Smooth muscle cell (in vitro differentiated cells): ENCODE data around the gene DCAF8L2. TPM values are rescaled to one million over a fixed set of nuclear protein-coding genes. Genes with fewer than 3 reads are reported as not detected.

Source experiments
- DNase-seq: peaks from one replicate; lab custom pipeline; 2025; ENCODE audit not compliant: unreplicated experiment; lab: John Stamatoyannopoulos, UW
- H2AFZ ChIP-seq: fragments of 200-600 bp; sonication (generic); 2 replicates; pipeline ENCODE4 v1.6.0; 2016; ENCODE audit warnings: antibody characterized with exemption, low read depth, mild to moderate bottlenecking
- H3F3A ChIP-seq: fragments of 200-600 bp; sonication (generic); 2 replicates; pipeline ENCODE4 v1.6.0; 2017; ENCODE audit warnings: antibody characterized with exemption, low read depth
- H3K27ac ChIP-seq: fragments of 200-600 bp; sonication (generic); 2 replicates; pipeline ENCODE4 v1.5.1; 2016; ENCODE audit warnings: low read depth, mild to moderate bottlenecking
- H3K27me3 ChIP-seq: fragments of 200-600 bp; sonication (generic); 2 replicates; pipeline ENCODE4 v1.6.1; 2016; ENCODE audit warnings: low read depth, mild to moderate bottlenecking
- H3K36me3 ChIP-seq: fragments of 200-600 bp; sonication (generic); 2 replicates; pipeline ENCODE4 v1.5.1; 2016; ENCODE audit warnings: low read depth
- H3K4me1 ChIP-seq: fragments of 200-600 bp; sonication (generic); 2 replicates; pipeline ENCODE4 v1.5.1; 2016; ENCODE audit warnings: low read depth
- H3K4me2 ChIP-seq: fragments of 200-600 bp; sonication (generic); 2 replicates; pipeline ENCODE4 v1.6.0; 2016; ENCODE audit warnings: mild to moderate bottlenecking
- H3K4me3 ChIP-seq: fragments of 200-600 bp; sonication (generic); 2 replicates; pipeline ENCODE4 v1.5.1; 2016; ENCODE audit warnings: mild to moderate bottlenecking
- H3K79me2 ChIP-seq: fragments of 200-600 bp; sonication (generic); 2 replicates; pipeline ENCODE4 v1.6.0; 2016; ENCODE audit warnings: low read depth, mild to moderate bottlenecking
- H3K9ac ChIP-seq: fragments of 200-600 bp; sonication (generic); 2 replicates; pipeline ENCODE4 v1.6.0; 2016; ENCODE audit warnings: low read depth
- H3K9me3 ChIP-seq: fragments of 200-600 bp; sonication (generic); replicated peaks from 2 replicates; pipeline ENCODE4 v1.5.1; 2016; ENCODE audit warnings: low read depth
- H4K20me1 ChIP-seq: fragments of 200-600 bp; sonication (generic); 2 replicates; pipeline ENCODE4 v1.6.0; 2016; ENCODE audit warnings: low read depth
- WGBS: methylation state at CpG from one replicate; pipeline ENCODE4 v1.1.7; 2016; ENCODE audit warnings: low lambda C conversion rate; 5-methylcytosine and 5-hydroxymethylcytosine counted together
- polyA plus RNA-seq: library from polyadenylated mRNA; unstranded; fragments of >200 nt; fragmentation: Nextera tagmentation; extraction: Ambion mirVana; gene quantifications from 2 replicates; pipeline ENCODE4 v1.2.1, GENCODE V29; 2016
- total RNA-seq: library from RNA; depleted of rRNA; stranded (reverse); fragments of >200 nt; gene quantifications from 2 replicates; pipeline ENCODE4 v1.2.3, GENCODE V29; 2014
- TF ChIP-seq, protein P1 (sequence below): fragments of 200-600 bp; sonication (generic); IDR thresholded peaks from 2 replicates; pipeline ENCODE4 v1.5.1; 2017; ENCODE audit warnings: borderline replicate concordance, mild to moderate bottlenecking, antibody characterized with exemption; ENCODE audit not compliant: insufficient read depth, poor library complexity, severe bottlenecking

Gene DCAF8L2
- total and polyA plus RNA-seq, 2 experiments from 2014 or later: not detected

DNA sequence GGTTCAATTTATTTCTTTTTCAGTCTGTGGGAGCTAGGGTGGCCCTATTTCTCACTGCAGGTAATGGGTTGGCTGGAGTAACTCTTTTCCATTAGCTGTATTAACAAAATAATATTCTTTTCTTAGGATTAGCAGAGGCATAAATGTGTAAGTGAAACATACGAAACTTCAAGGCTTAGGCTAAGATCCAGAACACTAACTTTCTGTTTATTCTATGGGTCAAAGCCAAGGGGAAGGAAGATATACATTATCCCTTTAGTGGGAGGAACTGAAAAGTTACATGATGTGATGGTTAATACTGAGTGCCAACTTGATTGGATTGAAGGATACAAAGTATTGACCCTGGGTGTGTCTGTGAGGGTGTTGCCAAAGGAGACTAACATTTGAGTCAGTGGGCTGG is 66.4 kb downstream of the DCAF8L2 start:
- H3K4me2 ChIP-seq: no peak overlapping the region
- no peaks in the 10 kb centered on the region for H3K36me3 ChIP-seq
- no peaks in the 10 kb centered on the region for H3K9me3 ChIP-seq
- no peaks in the 10 kb centered on the region for H3K4me1 ChIP-seq
- H3K9ac ChIP-seq: no peak overlapping the region
- H3K79me2 ChIP-seq: no peaks in the 10 kb centered on the region
- H3F3A ChIP-seq: no peaks in the 10 kb centered on the region
- H3K27ac ChIP-seq: no peak overlapping the region
- H2AFZ ChIP-seq: no peak overlapping the region
- H3K4me3 ChIP-seq: no peak overlapping the region
- H3K27me3 ChIP-seq: no peaks in the 10 kb centered on the region
- WGBS: 59% methylated on average over 1 of the region's 1 CpG
- TF ChIP-seq, protein P1, sequence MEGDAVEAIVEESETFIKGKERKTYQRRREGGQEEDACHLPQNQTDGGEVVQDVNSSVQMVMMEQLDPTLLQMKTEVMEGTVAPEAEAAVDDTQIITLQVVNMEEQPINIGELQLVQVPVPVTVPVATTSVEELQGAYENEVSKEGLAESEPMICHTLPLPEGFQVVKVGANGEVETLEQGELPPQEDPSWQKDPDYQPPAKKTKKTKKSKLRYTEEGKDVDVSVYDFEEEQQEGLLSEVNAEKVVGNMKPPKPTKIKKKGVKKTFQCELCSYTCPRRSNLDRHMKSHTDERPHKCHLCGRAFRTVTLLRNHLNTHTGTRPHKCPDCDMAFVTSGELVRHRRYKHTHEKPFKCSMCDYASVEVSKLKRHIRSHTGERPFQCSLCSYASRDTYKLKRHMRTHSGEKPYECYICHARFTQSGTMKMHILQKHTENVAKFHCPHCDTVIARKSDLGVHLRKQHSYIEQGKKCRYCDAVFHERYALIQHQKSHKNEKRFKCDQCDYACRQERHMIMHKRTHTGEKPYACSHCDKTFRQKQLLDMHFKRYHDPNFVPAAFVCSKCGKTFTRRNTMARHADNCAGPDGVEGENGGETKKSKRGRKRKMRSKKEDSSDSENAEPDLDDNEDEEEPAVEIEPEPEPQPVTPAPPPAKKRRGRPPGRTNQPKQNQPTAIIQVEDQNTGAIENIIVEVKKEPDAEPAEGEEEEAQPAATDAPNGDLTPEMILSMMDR: no peak
- no peaks in the 10 kb centered on the region for H4K20me1 ChIP-seq
- no peak for DNase-seq

DNA sequence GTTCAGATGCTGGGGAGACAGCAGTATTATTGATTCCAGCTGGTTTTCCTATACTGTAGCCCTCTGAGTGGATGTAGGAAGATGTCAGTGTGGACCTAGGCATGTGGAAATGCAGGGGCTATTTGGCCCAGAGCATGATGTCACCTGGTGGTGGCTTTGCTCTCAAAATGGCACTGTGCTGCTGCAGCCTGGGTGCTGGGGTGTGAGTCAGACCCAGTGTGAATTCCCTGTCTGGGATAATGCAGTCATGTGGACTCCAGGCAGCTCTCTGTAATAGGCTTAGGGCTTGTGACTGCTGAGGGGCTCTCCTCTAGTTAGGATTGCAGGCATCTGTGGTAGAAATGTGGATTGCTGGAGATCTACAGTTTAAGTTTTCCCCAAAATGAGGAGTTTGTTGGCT is 70.7 kb downstream of the DCAF8L2 start:
- Histone ChIP-seq H3K36me3 (no peaks in the 10 kb centered on the region), H3K9ac (no peak overlapping the region), H3K4me3 (no peak overlapping the region), H3K27ac (no peak overlapping the region), H3K4me1 (no peaks in the 10 kb centered on the region), H4K20me1 (no peaks in the 10 kb centered on the region), H3K79me2 (no peaks in the 10 kb centered on the region), H2AFZ (no peak overlapping the region), H3F3A (no peaks in the 10 kb centered on the region), H3K27me3 (no peaks in the 10 kb centered on the region), H3K9me3 (no peaks in the 10 kb centered on the region), H3K4me2 (no peak overlapping the region)
- TF ChIP-seq, protein P1: no peak
- no peak for DNase-seq

DNA sequence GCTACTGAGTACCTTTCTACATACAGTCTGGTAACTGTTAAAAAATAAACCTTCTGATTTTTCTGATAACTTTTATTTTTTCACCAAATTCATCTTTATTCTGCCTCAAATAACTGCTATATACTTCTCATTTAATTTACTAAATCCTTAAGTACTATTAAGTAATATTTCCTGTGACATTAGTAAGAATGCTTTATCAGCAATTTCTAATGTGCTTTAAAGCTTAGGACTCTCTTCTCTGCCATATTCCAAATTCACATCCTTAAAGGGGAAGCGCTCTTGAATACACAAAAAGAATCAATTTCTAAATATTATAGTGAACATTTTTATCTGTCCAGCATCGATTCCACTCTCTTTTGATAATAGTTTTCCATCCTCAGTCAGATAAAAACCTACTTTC is 81.1 kb downstream of the DCAF8L2 start:
- no peak overlapping the region for H2AFZ ChIP-seq
- no peak overlapping the region for H3K9ac ChIP-seq
- H3K9me3 ChIP-seq: no peaks in the 10 kb centered on the region
- H3K4me1 ChIP-seq: no peaks in the 10 kb centered on the region
- H3K4me3 ChIP-seq: no peak overlapping the region
- H3K4me2 ChIP-seq: no peak overlapping the region
- no peaks in the 10 kb centered on the region for H3K27me3 ChIP-seq
- no peaks in the 10 kb centered on the region for H4K20me1 ChIP-seq
- H3K79me2 ChIP-seq: no peaks in the 10 kb centered on the region
- WGBS: 72% methylated on average over 2 of the region's 2 CpGs
- no peak overlapping the region for H3K27ac ChIP-seq
- no peaks in the 10 kb centered on the region for H3F3A ChIP-seq
- no peaks in the 10 kb centered on the region for H3K36me3 ChIP-seq
- TF ChIP-seq, protein P1: no peak
- DNase-seq: no peak

DNA sequence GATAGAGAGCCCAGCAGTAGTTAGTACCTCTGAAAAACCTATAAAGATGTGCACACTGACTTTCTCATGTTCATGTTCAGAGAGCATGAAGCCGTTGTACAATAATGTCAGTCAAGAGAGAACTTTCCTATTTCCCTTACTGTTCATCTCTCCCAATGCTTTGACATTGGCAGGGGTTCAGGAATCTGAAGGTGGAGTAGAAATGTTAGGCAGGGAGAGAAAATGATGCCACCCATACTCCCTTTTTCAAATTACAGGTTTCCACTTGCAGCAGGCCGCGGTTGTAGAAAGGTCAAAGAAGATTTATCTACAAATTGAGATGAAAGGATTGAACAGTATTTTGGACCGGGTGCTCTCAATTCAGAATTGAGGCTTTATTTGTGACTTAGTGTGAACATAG is 84.3 kb downstream of the DCAF8L2 start:
- Histone ChIP-seq H3K27me3 (no peaks in the 10 kb centered on the region), H3K79me2 (no peaks in the 10 kb centered on the region), H4K20me1 (no peaks in the 10 kb centered on the region), H3K36me3 (no peaks in the 10 kb centered on the region), H3K4me1 (no peaks in the 10 kb centered on the region), H3K9me3 (no peaks in the 10 kb centered on the region), H3K4me2 (no peak overlapping the region), H3K27ac (no peak overlapping the region), H3K9ac (no peak overlapping the region), H3K4me3 (no peak overlapping the region), H3F3A (no peaks in the 10 kb centered on the region), H2AFZ (no peak overlapping the region)
- TF ChIP-seq, protein P1: no peak
- 84% methylated on average over 4 of the region's 4 CpGs for WGBS
- DNase-seq: no peak
